ENCODE measurements around the gene VTA1. TPM values are rescaled to one million over a fixed set of nuclear protein-coding genes. Genes with fewer than 3 reads are reported as not detected.

Gene VTA1
- total and polyA plus RNA-seq, 2 of the 13 experiments (the other 11 are each of a cell fraction or from before 2014, with no cell fraction given): 70.7 to 89.1 TPM

- TF ChIP-seq, protein P1, sequence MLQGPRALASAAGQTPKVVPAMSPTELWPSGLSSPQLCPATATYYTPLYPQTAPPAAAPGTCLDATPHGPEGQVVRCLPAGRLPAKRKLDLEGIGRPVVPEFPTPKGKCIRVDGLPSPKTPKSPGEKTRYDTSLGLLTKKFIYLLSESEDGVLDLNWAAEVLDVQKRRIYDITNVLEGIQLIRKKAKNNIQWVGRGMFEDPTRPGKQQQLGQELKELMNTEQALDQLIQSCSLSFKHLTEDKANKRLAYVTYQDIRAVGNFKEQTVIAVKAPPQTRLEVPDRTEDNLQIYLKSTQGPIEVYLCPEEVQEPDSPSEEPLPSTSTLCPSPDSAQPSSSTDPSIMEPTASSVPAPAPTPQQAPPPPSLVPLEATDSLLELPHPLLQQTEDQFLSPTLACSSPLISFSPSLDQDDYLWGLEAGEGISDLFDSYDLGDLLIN (CRISPR knock-in tag; IDR thresholded peaks at IDR 0.05; ENCODE audit: borderline replicate concordance): no peak
- no peak for TF ChIP-seq PAWR (CRISPR knock-in tag; IDR thresholded peaks at IDR 0.05; ENCODE audit: borderline replicate concordance)
- TF ChIP-seq, protein P2, sequence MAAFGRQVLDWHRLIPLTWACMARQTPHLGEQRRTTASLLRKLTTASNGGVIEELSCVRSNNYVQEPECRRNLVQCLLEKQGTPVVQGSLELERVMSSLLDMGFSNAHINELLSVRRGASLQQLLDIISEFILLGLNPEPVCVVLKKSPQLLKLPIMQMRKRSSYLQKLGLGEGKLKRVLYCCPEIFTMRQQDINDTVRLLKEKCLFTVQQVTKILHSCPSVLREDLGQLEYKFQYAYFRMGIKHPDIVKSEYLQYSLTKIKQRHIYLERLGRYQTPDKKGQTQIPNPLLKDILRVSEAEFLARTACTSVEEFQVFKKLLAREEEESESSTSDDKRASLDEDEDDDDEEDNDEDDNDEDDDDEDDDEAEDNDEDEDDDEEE (CRISPR knock-in tag; IDR thresholded peaks at IDR 0.05): no peak
These were observed 38.6 kb downstream of the VTA1 start (continued) for GRCh38 chr6:142185641-142186040.

- no peak for ATAC-seq
- in situ Hi-C loops (cut with HindIII; ENCODE audit: extremely low pct_ligation_motif_present, low pct_unique_long_range_greater_than_20kb): no loop called here
- DNase-seq (ENCODE audit: low spot score): no peak
- Histone ChIP-seq H3K36me3 (replicated peaks in 1 of 2; ENCODE audit: control insufficient read depth in 1 of 2, insufficient read depth in 2 of 2, low read length in 2 of 2) (peaks cover 0 to 15% of the 10 kb centered on the region in 2 experiments; a peak in 3 of 5 replicates), H3K27ac (ENCODE audit: extremely low read length, insufficient read depth, low read length) (no peak overlapping the region), H3K4me1 (ENCODE audit: insufficient read depth, low read length) (no peaks in the 10 kb centered on the region), H3K4me2 (ENCODE audit: low read depth, low read length) (no peak overlapping the region), H2AFZ (ENCODE audit: low read length) (no peak overlapping the region), H3K9me3 (ENCODE audit: low read length) (no peaks in the 10 kb centered on the region), H3K79me2 (ENCODE audit: insufficient read depth, low read length) (no peaks in the 10 kb centered on the region), H3K27me3 (ENCODE audit: control insufficient read depth in 1 of 2, insufficient read depth in 2 of 2, low read length in 2 of 2) (no peaks in the 10 kb centered on the region), H3K4me3 (replicated peaks in 1 of 3; ENCODE audit: insufficient read depth in 1 of 3, low read depth in 2 of 3, low read length in 3 of 3) (no peak overlapping the region), H3K9ac (ENCODE audit: insufficient read depth, low read depth, low read length) (no peak overlapping the region), H4K20me1 (ENCODE audit: insufficient read depth, low read length) (no peaks in the 10 kb centered on the region)
- FAIRE-seq: no peak
- ChIA-PET CTCF (ENCODE audit: low intra/inter-chr PET ratio, low total read pairs) (no interaction called here), POLR2A (no interaction called here)
- TF ChIP-seq NFE2 (CRISPR knock-in tag; IDR thresholded peaks at IDR 0.05): no peak
- no peak for TF ChIP-seq ZNF563 (CRISPR knock-in tag; IDR thresholded peaks at IDR 0.05)
- no peak for TF ChIP-seq ZNF557 (CRISPR knock-in tag; IDR thresholded peaks at IDR 0.05)
- intact Hi-C loops (cut with micrococcal nuclease; ENCODE audit: unreplicated experiment): no loop called here
- no TSS peak for BruUV-seq (replicated peaks)
- WGBS (ENCODE audit: low lambda C conversion rate): 100% methylated on average over 1 of the region's 1 CpG
These were observed 40.1 kb downstream of the VTA1 start for GRCh38 chr6:142187209-142187608.

Data from HepG2 (cell line).